Measurements from ENCODE around the gene ODAD4. TPM values are rescaled to one million over a fixed set of nuclear protein-coding genes. Genes with fewer than 3 reads are reported as not detected.

The ODAD4 gene
- total and polyA plus RNA-seq, 2 of the 8 experiments (the other 6 are each of a cell fraction or from before 2014, with no cell fraction given) = 0.48 to 1.3 TPM

- no peak overlapping the region for H2BK15ac ChIP-seq (ENCODE audit: low read length)
- peaks cover 45 to 94% of the 10 kb centered on the region in 2 experiments for H3K79me2 ChIP-seq (ENCODE audit: control insufficient read depth in 1 of 2, insufficient read depth in 2 of 2, low read length in 2 of 2)
- no peak overlapping the region for H3K23ac ChIP-seq (ENCODE audit: insufficient read length)
- no peak overlapping the region for H2BK20ac ChIP-seq (ENCODE audit: low read length)
- WGBS, 2 experiments (ENCODE audit: extremely low coverage in 1 of 2, insufficient coverage in 1 of 2, insufficient read length in 1 of 2, insufficient replicate concordance in 2 of 2, low coverage in 1 of 2, low lambda C conversion rate in 2 of 2, missing lambda C conversion rate in 1 of 2) = 96% methylated on average over 1 of the region's 1 CpG; no CpG with 5 or more reads in 1 of the 2 experiments
- no peak for TF ChIP-seq CHD2 (IDR thresholded peaks at IDR 0.05; ENCODE audit: low read length)
- H2BK5ac ChIP-seq (ENCODE audit: low read depth, low read length) = no peak overlapping the region
- DNase-seq (ENCODE audit: low read depth in 1 of 2, low spot score in 2 of 2) (no peak), FAIRE-seq (no peak)
- CTCF ChIA-PET (ENCODE audit: partially characterized antibody) = interaction anchor here (1.0 to 1.6 kb wide), 5 partner anchors 15 to 96 kb away, joined by 3 to 4 read pairs (median 3); partner anchors contain the start of gene NKIRAS2
- no peak overlapping the region for H3K18ac ChIP-seq (ENCODE audit: extremely low read depth, low read length)
- H2BK120ac ChIP-seq (replicated peaks; ENCODE audit: low read depth, low read length) = no peak overlapping the region
- no peak overlapping the region for H3K27ac ChIP-seq (ENCODE audit: low read depth, low read length)
- no peak overlapping the region for H3K14ac ChIP-seq (ENCODE audit: insufficient read length)
- peaks cover 0 to 25% (median 19%) of the 10 kb centered on the region in 4 experiments; a peak in 7 of 8 replicates for H3K36me3 ChIP-seq (ENCODE audit: control insufficient read depth in 2 of 4, insufficient read depth in 4 of 4, low read length in 3 of 4)
- H3K4ac ChIP-seq (replicated peaks; ENCODE audit: insufficient read length, low read depth, low read length) = no peak overlapping the region
- peaks cover 7 to 11% of the 10 kb centered on the region in 2 experiments for H4K20me1 ChIP-seq (replicated peaks in 1 of 2; ENCODE audit: control insufficient read depth in 1 of 2, insufficient read depth in 2 of 2, low read length in 2 of 2)
- no peak overlapping the region for H3K4me2 ChIP-seq (ENCODE audit: insufficient read depth in 1 of 2, low read depth in 2 of 2, low read length in 2 of 2)
- no peak overlapping the region for H3K9ac ChIP-seq (replicated peaks in 1 of 4; ENCODE audit: extremely low read depth in 1 of 4, low read depth in 3 of 4, low read length in 3 of 4)
- no peaks in the 10 kb centered on the region for H3K23me2 ChIP-seq (ENCODE audit: low read depth, low read length)
- H3K79me1 ChIP-seq (ENCODE audit: low read depth, low read length) = no peaks in the 10 kb centered on the region; the same call in 1 of the 2 replicates
- no peak overlapping the region for H2AFZ ChIP-seq (ENCODE audit: low read length)
- no peak overlapping the region for H4K5ac ChIP-seq (ENCODE audit: insufficient read length, low read depth, low read length)
- no peak overlapping the region for H2BK12ac ChIP-seq (ENCODE audit: low read depth, low read length)
- no peak overlapping the region for H3K4me3 ChIP-seq (ENCODE audit: extremely low read depth in 1 of 4, insufficient read depth in 2 of 4, low read depth in 3 of 4, low read length in 4 of 4)
- no peak overlapping the region for H2AK5ac ChIP-seq (ENCODE audit: low read depth, low read length)
- no peaks in the 10 kb centered on the region for H3K27me3 ChIP-seq (replicated peaks in 1 of 4; ENCODE audit: control insufficient read depth in 3 of 4, extremely low read depth in 1 of 4, insufficient read depth in 3 of 4, low read length in 3 of 4)
- no peak overlapping the region for H3K56ac ChIP-seq (replicated peaks; ENCODE audit: insufficient read length, low read depth, low read length)
- H3K4me1 ChIP-seq (replicated peaks in 1 of 4; ENCODE audit: control insufficient read depth in 3 of 4, insufficient read depth in 4 of 4, low read length in 3 of 4) = no peaks in the 10 kb centered on the region
- H3K9me3 ChIP-seq (ENCODE audit: insufficient read depth in 2 of 2, low read depth in 1 of 2, low read length in 1 of 2) = no peaks in the 10 kb centered on the region
- POLR2A ChIA-PET (ENCODE audit: partially characterized antibody) = interaction anchor here (0.6 to 2.6 kb wide), 6 partner anchors 7 to 312 kb away, joined by 3 to 14 read pairs (median 4); partner anchors contain the start of gene CNP
- no peak overlapping the region for H4K91ac ChIP-seq (replicated peaks; ENCODE audit: insufficient read length, low read length)
- no peak overlapping the region for H4K8ac ChIP-seq (ENCODE audit: extremely low read depth, insufficient read depth, low read length)
Observed at GRCh38 chr17:42005166-42005565, 74.7 kb downstream of the ODAD4 start.

Measured in H1 (cell line).